GM10847 (cell line): Measurements from ENCODE around the gene ZBTB16.

ENCODE experiments used
- POLR2A ChIP-seq: IDR thresholded peaks from 2 replicates; pipeline ENCODE4 v1.6.1; 2011; ENCODE audit not compliant: insufficient read length; ENCODE audit errors: extremely low read depth

The ZBTB16 gene

GRCh38 chr11:114151631-114152030 lies 92.1 kb downstream of the ZBTB16 start:
- no peak for TF ChIP-seq POLR2A

- no peak for TF ChIP-seq POLR2A
Measured at GRCh38 chr11:114152162-114152561, 92.7 kb downstream of the ZBTB16 start.

GRCh38 chr11:114152785-114153184 lies 93.3 kb downstream of the ZBTB16 start:
- no peak for TF ChIP-seq POLR2A

GRCh38 chr11:114153224-114153623 lies 93.7 kb downstream of the ZBTB16 start:
- no peak for TF ChIP-seq POLR2A

GRCh38 chr11:114154271-114155047 lies 94.9 kb downstream of the ZBTB16 start:
- TF ChIP-seq POLR2A = no peak

- TF ChIP-seq POLR2A = no peak
Measured at GRCh38 chr11:114155116-114155515, 95.6 kb downstream of the ZBTB16 start.

- TF ChIP-seq POLR2A = no peak
Measured at GRCh38 chr11:114156131-114156581, 96.6 kb downstream of the ZBTB16 start.

GRCh38 chr11:114156782-114157181 lies 97.3 kb downstream of the ZBTB16 start:
- no peak for TF ChIP-seq POLR2A

GRCh38 chr11:114157476-114158050 lies 98.1 kb downstream of the ZBTB16 start:
- no peak for TF ChIP-seq POLR2A

- TF ChIP-seq POLR2A = no peak
Measured at GRCh38 chr11:114158421-114158820, 98.9 kb downstream of the ZBTB16 start.

- TF ChIP-seq POLR2A = no peak
Measured at GRCh38 chr11:114158886-114159285, 99.4 kb downstream of the ZBTB16 start.

GRCh38 chr11:114159320-114159719 lies 99.8 kb downstream of the ZBTB16 start:
- no peak for TF ChIP-seq POLR2A

GRCh38 chr11:114159802-114160632 lies 100.5 kb downstream of the ZBTB16 start:
- TF ChIP-seq POLR2A = no peak

GRCh38 chr11:114160894-114161293 lies 101.4 kb downstream of the ZBTB16 start:
- TF ChIP-seq POLR2A = no peak

GRCh38 chr11:114161486-114162250 lies 102.2 kb downstream of the ZBTB16 start:
- TF ChIP-seq POLR2A = no peak
